PFSK-1 (cell line): Measurements from ENCODE around the gene MORN1.

ENCODE experiments used
- FOXP2 ChIP-seq: optimal IDR thresholded peaks from 2 replicates; pipeline ENCODE3; 2011; ENCODE audit warnings: borderline replicate concordance, control low read depth, inconsistent platforms; ENCODE audit not compliant: insufficient read depth; ENCODE audit errors: extremely low read length, extremely low read depth
- POLR2AphosphoS5 ChIP-seq: IDR thresholded peaks from 2 replicates; pipeline ENCODE4 v1.6.1; 2012; ENCODE audit warnings: low read depth, mild to moderate bottlenecking, control low read depth, low read length, moderate library complexity
- SIN3A ChIP-seq: IDR thresholded peaks from 2 replicates; pipeline ENCODE4 v1.6.1; 2012; ENCODE audit warnings: mild to moderate bottlenecking, low read length, moderate library complexity, borderline replicate concordance; ENCODE audit not compliant: insufficient read depth
- TAF1 ChIP-seq: IDR thresholded peaks from 2 replicates; pipeline ENCODE4 v1.6.1; 2012; ENCODE audit warnings: low read length, control low read depth, borderline replicate concordance; ENCODE audit not compliant: insufficient read depth
- TF ChIP-seq, protein P1 (sequence below), 2 experiments: IDR thresholded peaks; 2 replicates each; pipeline versions ENCODE4 v1.6.1 to v1.8.0; 2011 to 2012; ENCODE audit warnings: low read depth in 2 of 2, low read length in 2 of 2, control low read depth in 1 of 2, inconsistent platforms in 1 of 2, mild to moderate bottlenecking in 1 of 2, moderate library complexity in 1 of 2; ENCODE audit not compliant: insufficient read depth in 1 of 2

MORN1 gene

DNA sequence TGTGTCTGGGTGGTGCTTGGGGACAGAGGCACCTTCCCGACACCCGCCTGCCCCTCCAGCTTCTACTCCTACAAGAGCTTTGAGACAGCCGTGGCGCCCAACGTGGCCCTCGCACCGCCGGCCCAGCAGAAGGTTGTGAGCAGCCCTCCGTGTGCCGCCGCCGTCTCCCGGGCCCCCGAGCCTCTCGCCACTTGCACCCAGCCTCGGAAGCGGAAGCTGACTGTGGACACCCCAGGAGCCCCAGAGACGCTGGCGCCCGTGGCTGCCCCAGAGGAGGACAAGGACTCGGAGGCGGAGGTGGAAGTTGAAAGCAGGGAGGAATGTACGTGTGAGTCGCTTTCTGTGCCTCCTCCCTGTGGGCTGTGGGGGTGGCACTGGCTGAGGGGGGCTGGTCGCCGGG lies 87.6 kb downstream of the MORN1 start:
- TF ChIP-seq POLR2AphosphoS5 (no peak), SIN3A (no peak), FOXP2 (no peak), TAF1 (no peak)
- TF ChIP-seq, protein P1, sequence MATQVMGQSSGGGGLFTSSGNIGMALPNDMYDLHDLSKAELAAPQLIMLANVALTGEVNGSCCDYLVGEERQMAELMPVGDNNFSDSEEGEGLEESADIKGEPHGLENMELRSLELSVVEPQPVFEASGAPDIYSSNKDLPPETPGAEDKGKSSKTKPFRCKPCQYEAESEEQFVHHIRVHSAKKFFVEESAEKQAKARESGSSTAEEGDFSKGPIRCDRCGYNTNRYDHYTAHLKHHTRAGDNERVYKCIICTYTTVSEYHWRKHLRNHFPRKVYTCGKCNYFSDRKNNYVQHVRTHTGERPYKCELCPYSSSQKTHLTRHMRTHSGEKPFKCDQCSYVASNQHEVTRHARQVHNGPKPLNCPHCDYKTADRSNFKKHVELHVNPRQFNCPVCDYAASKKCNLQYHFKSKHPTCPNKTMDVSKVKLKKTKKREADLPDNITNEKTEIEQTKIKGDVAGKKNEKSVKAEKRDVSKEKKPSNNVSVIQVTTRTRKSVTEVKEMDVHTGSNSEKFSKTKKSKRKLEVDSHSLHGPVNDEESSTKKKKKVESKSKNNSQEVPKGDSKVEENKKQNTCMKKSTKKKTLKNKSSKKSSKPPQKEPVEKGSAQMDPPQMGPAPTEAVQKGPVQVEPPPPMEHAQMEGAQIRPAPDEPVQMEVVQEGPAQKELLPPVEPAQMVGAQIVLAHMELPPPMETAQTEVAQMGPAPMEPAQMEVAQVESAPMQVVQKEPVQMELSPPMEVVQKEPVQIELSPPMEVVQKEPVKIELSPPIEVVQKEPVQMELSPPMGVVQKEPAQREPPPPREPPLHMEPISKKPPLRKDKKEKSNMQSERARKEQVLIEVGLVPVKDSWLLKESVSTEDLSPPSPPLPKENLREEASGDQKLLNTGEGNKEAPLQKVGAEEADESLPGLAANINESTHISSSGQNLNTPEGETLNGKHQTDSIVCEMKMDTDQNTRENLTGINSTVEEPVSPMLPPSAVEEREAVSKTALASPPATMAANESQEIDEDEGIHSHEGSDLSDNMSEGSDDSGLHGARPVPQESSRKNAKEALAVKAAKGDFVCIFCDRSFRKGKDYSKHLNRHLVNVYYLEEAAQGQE (IDR thresholded peaks at IDR 0.05; ENCODE audit: insufficient read depth in 1 of 2, low read depth in 2 of 2, low read length in 2 of 2) = no peak

DNA sequence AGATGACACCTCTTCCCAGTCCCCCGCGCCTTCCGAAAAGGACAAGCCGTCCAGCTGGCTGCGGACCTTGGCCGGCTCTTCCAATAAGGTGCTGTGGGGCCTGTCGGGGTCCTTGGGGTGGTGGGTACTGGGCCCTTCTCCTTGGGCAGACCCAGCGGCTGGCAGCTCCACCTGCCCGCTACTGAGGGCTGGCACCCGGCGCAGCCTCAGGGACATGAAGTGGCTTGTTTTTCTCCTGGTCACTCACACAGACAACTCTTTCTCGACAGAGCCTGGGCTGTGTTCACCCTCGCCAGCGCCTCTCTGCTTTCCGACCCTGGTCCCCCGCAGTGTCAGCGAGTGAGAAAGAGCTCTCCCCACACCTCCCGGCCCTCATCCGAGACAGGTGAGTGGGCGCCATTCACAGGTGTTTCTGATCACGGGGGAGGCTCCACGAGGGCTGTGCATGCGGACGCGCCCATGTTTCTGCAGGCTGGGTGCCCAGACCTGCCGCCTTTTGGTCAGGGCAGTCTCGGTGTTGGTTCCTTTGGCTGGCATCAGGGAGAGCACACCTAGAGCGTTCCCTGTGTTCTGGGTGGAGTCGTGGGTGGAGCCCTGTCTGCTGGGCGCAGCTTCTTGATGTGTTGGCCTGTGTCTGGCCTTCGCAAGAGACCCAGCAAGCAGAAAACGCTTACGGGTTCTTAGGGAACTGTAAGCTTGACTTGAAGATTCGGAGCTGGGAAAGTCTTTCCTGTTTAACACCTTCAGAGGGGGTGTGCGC lies 88.2 kb downstream of the MORN1 start:
- TF ChIP-seq, protein P1 (IDR thresholded peaks at IDR 0.05; ENCODE audit: insufficient read depth in 1 of 2, low read depth in 2 of 2, low read length in 2 of 2) = no peak
- TF ChIP-seq TAF1 (no peak), SIN3A (no peak), POLR2AphosphoS5 (no peak)

DNA sequence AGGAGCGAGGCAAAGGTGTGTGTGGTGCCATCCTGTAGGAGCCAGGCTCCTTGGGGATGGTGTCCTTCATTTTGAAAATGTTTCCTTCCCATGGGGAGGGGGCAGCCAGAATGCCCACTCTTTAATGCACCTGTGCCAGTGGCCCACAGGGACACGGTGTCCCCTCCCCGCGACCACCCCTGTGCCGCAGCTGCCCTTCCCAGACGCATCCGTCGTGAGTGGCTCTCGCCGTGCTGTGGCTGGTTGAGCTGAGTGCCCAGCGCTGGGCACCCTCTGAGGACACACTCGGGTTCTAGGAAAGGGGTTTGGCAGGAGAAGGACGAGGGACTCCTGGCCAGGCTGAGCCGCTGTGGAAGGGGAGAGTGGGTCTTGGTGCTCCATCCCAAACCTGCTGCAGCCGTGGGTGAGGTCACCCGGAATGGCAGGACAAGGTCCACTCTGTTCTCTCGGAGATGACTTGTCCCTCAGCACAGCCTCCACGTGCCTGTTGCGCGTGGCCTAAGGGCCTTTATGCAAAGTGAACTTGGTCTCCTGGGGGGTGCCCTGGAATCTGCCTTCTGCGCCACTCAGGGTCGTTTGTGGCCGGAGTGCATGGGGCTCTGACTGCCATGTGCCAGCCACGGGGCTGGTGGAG lies 88.9 kb downstream of the MORN1 start:
- TF ChIP-seq POLR2AphosphoS5 = no peak
- no peak for TF ChIP-seq FOXP2
- no peak for TF ChIP-seq TAF1
- TF ChIP-seq SIN3A = no peak

DNA sequence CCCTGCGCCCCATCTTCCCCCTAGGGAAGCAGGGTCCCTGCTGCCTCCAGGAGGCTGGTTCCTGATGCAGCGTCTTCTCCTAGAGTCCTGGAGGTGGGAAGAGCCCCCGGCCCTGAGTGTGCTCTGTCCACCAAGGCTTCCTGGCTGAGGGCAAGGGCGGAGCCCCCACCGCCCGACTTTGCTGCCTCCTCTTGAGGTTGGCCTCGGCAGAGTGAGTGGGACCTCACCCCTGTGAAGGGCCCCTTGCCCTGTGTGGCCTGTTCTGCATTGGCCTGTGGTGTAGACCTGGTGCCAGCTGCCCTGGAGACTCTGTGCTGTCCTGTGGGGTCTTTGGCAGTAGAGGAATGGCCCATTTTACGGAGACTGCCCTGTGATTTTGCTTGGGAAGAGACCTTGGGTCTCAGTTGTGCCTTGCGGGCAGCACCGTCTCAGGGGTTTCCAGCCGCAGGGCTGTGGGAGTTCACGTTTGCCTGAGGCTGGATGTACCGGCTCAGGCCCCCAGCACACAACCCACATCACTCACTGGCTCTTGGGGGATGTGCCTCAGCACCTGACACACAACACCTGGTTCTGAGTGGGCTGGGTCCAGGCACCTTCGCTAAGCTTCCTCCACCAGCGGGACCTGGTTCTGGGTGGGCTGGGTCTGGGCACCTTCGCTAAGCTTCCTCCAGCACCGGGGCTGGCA lies 89.6 kb downstream of the MORN1 start:
- TF ChIP-seq FOXP2 (no peak), TAF1 (no peak), SIN3A (no peak), POLR2AphosphoS5 (no peak)
- TF ChIP-seq, protein P1 (IDR thresholded peaks at IDR 0.05; ENCODE audit: insufficient read depth in 1 of 2, low read depth in 2 of 2, low read length in 2 of 2) = no peak

DNA sequence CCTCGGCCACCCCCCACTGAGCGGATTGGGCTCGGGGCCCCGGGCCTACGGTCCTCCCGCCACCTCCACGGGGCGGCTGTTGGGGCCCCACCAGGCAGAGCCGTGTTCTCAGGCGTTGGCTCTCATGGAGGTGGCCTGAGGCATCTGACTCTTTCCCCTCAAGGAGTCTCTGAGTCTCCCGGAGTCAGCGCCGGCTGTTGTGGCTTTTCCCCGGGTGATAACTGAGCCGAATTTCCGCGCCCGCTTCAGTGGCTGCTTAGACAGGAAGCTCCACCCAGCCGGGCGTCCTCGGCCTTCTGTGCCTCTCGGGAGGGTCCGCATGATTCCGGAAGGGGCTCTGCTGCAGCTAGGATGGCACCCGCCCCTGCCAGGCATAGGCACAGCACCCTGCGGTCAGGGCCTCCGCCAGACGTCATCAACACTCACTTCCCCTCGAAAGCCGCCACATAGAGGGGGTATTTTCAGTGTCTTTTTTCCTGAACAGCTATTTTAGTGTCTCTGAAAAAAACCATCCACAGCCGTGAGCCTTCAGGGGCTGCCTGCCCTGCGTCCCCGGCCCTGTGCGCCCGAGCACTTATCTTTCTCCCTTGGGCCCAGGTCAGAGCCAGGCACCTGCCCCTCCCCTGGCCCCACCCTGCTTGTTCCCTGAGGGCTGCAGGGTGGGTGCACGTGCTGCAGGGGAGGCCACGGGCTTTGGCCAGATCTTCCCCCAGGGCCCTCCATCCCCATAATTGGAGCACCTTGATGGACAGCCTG lies 90.3 kb downstream of the MORN1 start:
- no peak for TF ChIP-seq SIN3A
